ENCODE measurements around the gene LRP2.

The LRP2 gene

DNA sequence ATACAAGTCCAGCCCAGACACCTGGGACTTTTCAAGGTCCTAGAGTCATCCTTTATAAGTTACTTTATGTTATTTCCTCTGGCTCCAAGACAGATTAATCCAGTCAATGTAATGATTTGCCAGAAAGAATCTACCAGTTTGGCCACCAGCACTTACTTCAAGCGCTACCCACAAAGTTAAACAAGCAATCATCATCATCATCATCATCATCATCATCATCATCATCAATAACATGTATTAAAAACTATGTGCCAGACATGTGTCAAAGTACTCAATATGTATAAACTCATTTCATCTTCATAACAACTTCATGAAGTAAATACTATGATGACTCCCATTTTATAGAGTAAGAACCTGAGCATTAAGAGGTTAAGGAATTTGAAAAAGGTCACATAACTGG lies 64.3 kb downstream of the LRP2 start:
- no peak for TF ChIP-seq EP300 (IDR thresholded peaks at IDR 0.05; ENCODE audit: borderline replicate concordance)
- no peak for TF ChIP-seq EGR1 (IDR thresholded peaks at IDR 0.05)
- TF ChIP-seq RAD21 (IDR thresholded peaks at IDR 0.05; ENCODE audit: low read depth): no peak
- TF ChIP-seq CEBPB (IDR thresholded peaks at IDR 0.05): no peak
- no peak for TF ChIP-seq NFIC (IDR thresholded peaks at IDR 0.05)

DNA sequence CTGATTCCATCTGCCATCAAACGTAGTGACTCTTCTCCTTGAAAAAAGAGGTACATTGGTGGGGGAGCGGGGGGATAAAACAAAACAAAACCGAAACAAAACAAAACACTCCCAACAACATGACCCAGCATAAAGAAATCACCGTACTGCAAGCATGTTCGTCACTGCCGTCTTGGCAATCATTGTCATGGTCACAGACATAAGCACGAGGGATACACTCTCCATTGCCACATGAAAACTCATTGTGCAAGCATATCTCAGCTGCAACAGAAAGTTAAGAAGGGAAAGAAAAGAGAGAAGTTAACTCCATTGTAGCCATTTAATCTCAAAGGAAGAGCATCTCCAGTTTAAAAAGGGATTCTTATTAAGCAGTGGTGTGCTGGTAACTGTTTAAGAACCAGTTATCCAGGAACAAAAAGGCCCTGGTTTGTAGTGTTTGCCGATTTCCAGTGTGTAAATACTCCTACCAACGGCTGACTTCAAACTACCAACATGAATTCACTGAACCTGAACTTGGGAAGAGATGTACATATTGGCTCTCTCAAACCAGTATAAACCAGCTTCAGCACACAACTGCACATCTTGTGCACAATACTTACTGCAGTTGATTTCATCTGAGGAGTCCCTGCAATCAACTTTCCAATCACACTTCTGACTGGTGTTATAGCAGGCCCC lies 68.2 kb downstream of the LRP2 start:
- TF ChIP-seq EGR1 (IDR thresholded peaks at IDR 0.05): no peak
- TF ChIP-seq ZBTB7A (IDR thresholded peaks at IDR 0.05; ENCODE audit: low read depth): no peak
- no peak for TF ChIP-seq NFIC (IDR thresholded peaks at IDR 0.05)
- TF ChIP-seq EP300 (IDR thresholded peaks at IDR 0.05; ENCODE audit: borderline replicate concordance): no peak
- no peak for TF ChIP-seq YY1 (IDR thresholded peaks at IDR 0.05; ENCODE audit: low read depth)
- no peak for TF ChIP-seq RAD21 (IDR thresholded peaks at IDR 0.05; ENCODE audit: low read depth)
- TF ChIP-seq, protein P1, sequence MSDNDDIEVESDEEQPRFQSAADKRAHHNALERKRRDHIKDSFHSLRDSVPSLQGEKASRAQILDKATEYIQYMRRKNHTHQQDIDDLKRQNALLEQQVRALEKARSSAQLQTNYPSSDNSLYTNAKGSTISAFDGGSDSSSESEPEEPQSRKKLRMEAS (IDR thresholded peaks at IDR 0.05): no peak
- TF ChIP-seq FOXM1 (IDR thresholded peaks at IDR 0.05; ENCODE audit: borderline replicate concordance, low read depth): no peak
- TF ChIP-seq, protein P2, sequence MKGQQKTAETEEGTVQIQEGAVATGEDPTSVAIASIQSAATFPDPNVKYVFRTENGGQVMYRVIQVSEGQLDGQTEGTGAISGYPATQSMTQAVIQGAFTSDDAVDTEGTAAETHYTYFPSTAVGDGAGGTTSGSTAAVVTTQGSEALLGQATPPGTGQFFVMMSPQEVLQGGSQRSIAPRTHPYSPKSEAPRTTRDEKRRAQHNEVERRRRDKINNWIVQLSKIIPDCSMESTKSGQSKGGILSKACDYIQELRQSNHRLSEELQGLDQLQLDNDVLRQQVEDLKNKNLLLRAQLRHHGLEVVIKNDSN (IDR thresholded peaks at IDR 0.05): no peak
- TF ChIP-seq TAF1 (IDR thresholded peaks at IDR 0.05; ENCODE audit: low read depth): no peak
- no peak for TF ChIP-seq TEAD4 (IDR thresholded peaks at IDR 0.05)

DNA sequence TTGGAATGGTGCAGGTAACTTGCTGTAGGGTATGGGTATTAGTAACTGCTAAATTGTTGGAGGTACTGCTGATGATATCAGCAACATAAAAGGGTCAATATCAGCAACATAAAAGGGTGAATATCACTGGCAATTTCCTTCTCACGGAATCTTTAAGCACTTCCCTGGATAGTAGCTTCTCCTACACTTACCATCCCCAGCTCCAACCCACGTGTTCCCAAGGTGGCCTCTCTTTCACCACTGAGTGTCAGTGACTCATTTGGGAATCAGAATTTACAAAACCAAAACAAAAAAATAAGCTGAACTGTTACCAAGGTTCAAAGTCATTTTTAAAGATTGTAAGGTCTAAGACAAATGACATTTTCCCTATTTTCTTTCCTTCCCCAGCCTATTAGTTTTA lies 70.8 kb downstream of the LRP2 start:
- no peak for TF ChIP-seq EGR1 (IDR thresholded peaks at IDR 0.05)
- TF ChIP-seq TCF12 (IDR thresholded peaks at IDR 0.05; ENCODE audit: low read depth): no peak
- TF ChIP-seq, protein P3, sequence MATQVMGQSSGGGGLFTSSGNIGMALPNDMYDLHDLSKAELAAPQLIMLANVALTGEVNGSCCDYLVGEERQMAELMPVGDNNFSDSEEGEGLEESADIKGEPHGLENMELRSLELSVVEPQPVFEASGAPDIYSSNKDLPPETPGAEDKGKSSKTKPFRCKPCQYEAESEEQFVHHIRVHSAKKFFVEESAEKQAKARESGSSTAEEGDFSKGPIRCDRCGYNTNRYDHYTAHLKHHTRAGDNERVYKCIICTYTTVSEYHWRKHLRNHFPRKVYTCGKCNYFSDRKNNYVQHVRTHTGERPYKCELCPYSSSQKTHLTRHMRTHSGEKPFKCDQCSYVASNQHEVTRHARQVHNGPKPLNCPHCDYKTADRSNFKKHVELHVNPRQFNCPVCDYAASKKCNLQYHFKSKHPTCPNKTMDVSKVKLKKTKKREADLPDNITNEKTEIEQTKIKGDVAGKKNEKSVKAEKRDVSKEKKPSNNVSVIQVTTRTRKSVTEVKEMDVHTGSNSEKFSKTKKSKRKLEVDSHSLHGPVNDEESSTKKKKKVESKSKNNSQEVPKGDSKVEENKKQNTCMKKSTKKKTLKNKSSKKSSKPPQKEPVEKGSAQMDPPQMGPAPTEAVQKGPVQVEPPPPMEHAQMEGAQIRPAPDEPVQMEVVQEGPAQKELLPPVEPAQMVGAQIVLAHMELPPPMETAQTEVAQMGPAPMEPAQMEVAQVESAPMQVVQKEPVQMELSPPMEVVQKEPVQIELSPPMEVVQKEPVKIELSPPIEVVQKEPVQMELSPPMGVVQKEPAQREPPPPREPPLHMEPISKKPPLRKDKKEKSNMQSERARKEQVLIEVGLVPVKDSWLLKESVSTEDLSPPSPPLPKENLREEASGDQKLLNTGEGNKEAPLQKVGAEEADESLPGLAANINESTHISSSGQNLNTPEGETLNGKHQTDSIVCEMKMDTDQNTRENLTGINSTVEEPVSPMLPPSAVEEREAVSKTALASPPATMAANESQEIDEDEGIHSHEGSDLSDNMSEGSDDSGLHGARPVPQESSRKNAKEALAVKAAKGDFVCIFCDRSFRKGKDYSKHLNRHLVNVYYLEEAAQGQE (IDR thresholded peaks at IDR 0.05; ENCODE audit: low read depth): no peak
- TF ChIP-seq EP300 (IDR thresholded peaks at IDR 0.05; ENCODE audit: borderline replicate concordance): no peak
- TF ChIP-seq, protein P1 (IDR thresholded peaks at IDR 0.05): no peak
- TF ChIP-seq TAF1 (IDR thresholded peaks at IDR 0.05; ENCODE audit: low read depth): no peak
- TF ChIP-seq CEBPB (IDR thresholded peaks at IDR 0.05): no peak
- no peak for TF ChIP-seq CREB1 (IDR thresholded peaks at IDR 0.05; ENCODE audit: low read depth)
- TF ChIP-seq RAD21 (IDR thresholded peaks at IDR 0.05; ENCODE audit: low read depth): no peak
- TF ChIP-seq NFIC (IDR thresholded peaks at IDR 0.05): no peak
- TF ChIP-seq YY1 (IDR thresholded peaks at IDR 0.05; ENCODE audit: low read depth): no peak
- no peak for TF ChIP-seq TEAD4 (IDR thresholded peaks at IDR 0.05)
- TF ChIP-seq FOXM1 (IDR thresholded peaks at IDR 0.05; ENCODE audit: borderline replicate concordance, low read depth): no peak
- TF ChIP-seq, protein P2 (IDR thresholded peaks at IDR 0.05): no peak
- TF ChIP-seq ZBTB7A (IDR thresholded peaks at IDR 0.05; ENCODE audit: low read depth): no peak

DNA sequence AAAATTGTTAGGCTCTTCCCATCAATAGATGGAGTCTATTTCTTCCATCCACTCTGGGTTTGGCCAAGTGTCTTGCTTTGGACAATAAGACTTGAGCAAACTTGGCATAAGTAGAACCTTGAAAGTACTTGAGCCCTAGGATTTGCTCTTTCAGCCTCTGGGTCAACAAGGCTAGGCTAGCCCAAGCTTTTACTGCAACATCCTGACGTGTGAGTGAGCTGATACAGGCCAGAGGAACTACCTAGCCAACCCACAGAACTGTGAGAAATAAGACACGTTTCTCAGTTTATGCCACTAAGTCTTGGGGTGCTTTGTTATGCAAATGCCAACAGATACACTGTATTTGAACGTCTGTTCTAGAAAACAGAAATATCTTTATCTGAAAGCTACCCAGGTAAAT lies 71.9 kb downstream of the LRP2 start:
- no peak for TF ChIP-seq CEBPB (IDR thresholded peaks at IDR 0.05)
- no peak for TF ChIP-seq CREB1 (IDR thresholded peaks at IDR 0.05; ENCODE audit: low read depth)
- TF ChIP-seq TEAD4 (IDR thresholded peaks at IDR 0.05): no peak
- no peak for TF ChIP-seq TAF1 (IDR thresholded peaks at IDR 0.05; ENCODE audit: low read depth)

DNA sequence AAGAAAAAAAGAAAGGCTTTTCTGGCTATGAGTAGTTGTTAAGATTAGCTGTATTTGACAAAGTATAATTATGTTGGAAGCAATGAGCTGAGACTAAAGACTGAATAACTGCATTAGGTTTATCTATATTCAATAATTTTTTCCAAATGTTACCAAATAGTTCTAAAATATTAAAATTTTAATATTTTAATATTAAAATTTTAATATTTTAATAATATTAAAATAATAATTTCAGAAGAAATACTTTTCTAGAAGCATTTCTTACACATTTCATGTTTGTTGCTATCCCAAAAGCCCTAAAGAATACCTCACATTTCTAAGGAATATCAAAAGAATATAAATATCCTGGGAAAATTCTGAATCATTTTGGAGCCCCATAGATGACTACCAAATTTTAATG lies 74.7 kb downstream of the LRP2 start:
- TF ChIP-seq TEAD4 (IDR thresholded peaks at IDR 0.05) (no peak), TCF12 (IDR thresholded peaks at IDR 0.05; ENCODE audit: low read depth) (no peak), CREB1 (IDR thresholded peaks at IDR 0.05; ENCODE audit: low read depth) (no peak), CEBPB (IDR thresholded peaks at IDR 0.05) (no peak), FOXM1 (IDR thresholded peaks at IDR 0.05; ENCODE audit: borderline replicate concordance, low read depth) (no peak), TAF1 (IDR thresholded peaks at IDR 0.05; ENCODE audit: low read depth) (no peak), EP300 (IDR thresholded peaks at IDR 0.05; ENCODE audit: borderline replicate concordance) (no peak), EGR1 (IDR thresholded peaks at IDR 0.05) (no peak), YY1 (IDR thresholded peaks at IDR 0.05; ENCODE audit: low read depth) (no peak), ZBTB7A (IDR thresholded peaks at IDR 0.05; ENCODE audit: low read depth) (no peak), NFIC (IDR thresholded peaks at IDR 0.05) (no peak), RAD21 (IDR thresholded peaks at IDR 0.05; ENCODE audit: low read depth) (no peak)
- TF ChIP-seq, protein P3 (IDR thresholded peaks at IDR 0.05; ENCODE audit: low read depth): no peak
- TF ChIP-seq, protein P2 (IDR thresholded peaks at IDR 0.05): no peak
- TF ChIP-seq, protein P1 (IDR thresholded peaks at IDR 0.05): no peak

Measured in Ishikawa (cell line).